SIG-M5 (cell line): ENCODE results near the gene NDUFB6.

Source experiments
- DNase-seq: peaks from one replicate; lab custom pipeline; 2025; lab: John Stamatoyannopoulos, UW

Gene NDUFB6

DNA sequence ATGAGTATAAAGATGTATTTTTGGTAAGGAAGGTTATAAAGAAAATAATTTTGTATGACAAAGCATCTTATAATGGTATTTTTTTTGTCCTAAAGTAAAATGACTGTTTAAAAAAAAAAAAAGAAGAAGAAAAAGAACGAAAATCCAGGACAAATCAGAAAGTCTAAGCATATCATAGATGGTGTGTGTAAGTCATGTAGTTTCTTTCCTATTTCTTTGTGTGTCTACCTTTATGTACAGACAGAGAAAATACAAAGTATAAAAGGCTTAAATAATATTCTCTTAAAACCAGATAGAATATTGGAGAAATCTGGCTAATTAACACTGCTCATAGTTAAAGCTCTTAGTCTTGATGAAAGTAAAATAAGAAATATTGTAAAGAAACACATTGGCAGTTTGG is 54.7 kb downstream of the NDUFB6 start:
- DNase-seq = no peak

GRCh38 chr9:32516241-32516640 is 56.7 kb downstream of the NDUFB6 start:
- DNase-seq = no peak

DNA sequence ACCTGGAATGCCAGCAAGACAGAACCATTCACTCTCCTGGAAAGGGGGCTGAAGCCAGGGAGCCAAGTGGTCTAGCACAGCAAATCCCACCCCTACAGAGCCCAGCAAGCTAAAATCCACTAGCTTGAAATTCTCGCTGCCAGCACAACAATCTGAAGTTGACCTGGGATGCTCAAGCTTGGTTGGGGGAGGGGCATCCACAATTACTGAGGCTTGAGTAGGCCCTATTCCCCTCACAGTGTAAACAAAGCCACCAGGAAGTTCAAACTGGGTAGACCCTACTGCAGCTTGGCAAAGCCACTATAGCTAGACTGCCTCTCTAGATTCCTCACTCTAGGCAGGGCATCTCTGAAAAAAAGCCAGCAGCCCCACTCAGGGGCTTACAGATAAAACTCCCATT is 64.2 kb downstream of the NDUFB6 start:
- no peak for DNase-seq

DNA sequence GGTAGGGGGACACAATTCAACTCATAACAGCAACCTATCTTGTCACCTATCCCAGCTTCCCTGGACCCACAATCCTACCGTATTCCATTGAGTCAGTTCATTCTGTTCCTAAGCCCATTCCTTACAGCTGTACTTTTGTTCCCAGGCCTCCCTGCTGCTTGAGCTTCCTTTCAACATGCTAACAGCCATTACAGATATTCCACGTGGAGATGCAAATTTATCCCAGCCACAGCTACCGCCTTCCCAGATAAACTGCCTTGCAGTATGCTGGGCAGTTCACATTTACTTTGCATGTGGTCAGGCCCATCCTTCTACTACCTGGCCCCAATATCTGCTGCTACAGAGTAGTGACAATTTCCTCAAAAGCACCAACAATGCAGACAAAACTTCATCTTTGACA is 70.0 kb downstream of the NDUFB6 start:
- DNase-seq = no peak
